Esophagus muscularis mucosa (tissue), 4 donors: ENCODE results near the gene FAM8A1. TPM values are rescaled to one million over a fixed set of nuclear protein-coding genes. Genes with fewer than 3 reads are reported as not detected.

Experiments used
- DNase-seq: peaks from one replicate; pipeline ENCODE4 v3.0.0-alpha.2; 2017; ENCODE audit errors: extremely low spot score
- H3K27ac ChIP-seq, 4 donors: fragments of 200-600 bp; sonication (generic); replicated peaks in 1 of 4; 1 replicate in 3 of 4; 2 replicates in 1 of 4; pipeline ENCODE4 v1.5.1; 2016 to 2019; ENCODE audit warnings: mild to moderate bottlenecking in 1 of 4
- H3K27me3 ChIP-seq, 4 donors: fragments of 200-600 bp; sonication (generic); one replicate each; pipeline versions ENCODE4 v1.5.1 to v1.6.0; 2016 to 2019
- H3K36me3 ChIP-seq, 4 donors: fragments of 200-600 bp; sonication (generic); one replicate each; pipeline ENCODE4 v1.5.1; 2016 to 2019
- H3K4me1 ChIP-seq, 4 donors: fragments of 200-600 bp; sonication (generic); one replicate each; pipeline ENCODE4 v1.5.1; 2016 to 2019
- H3K4me3 ChIP-seq, 4 donors: fragments of 200-600 bp; sonication (generic); 1 replicate in 2 of 4; 2 replicates in 2 of 4; pipeline ENCODE4 v1.5.1; 2016 to 2019; ENCODE audit warnings: mild to moderate bottlenecking in 4 of 4, moderate library complexity in 1 of 4
- H3K9me3 ChIP-seq, 4 donors: fragments of 200-600 bp; sonication (generic); 1 replicate in 3 of 4; 2 replicates in 1 of 4; pipeline ENCODE4 v1.5.1; 2016 to 2019
- CTCF ChIP-seq, 3 experiments: fragments of 200-600 bp in 2 of 3; fragments of 450-650 bp in 1 of 3; sonication (generic) in 2 of 3; IDR thresholded peaks; one replicate each; pipeline ENCODE4 v1.5.1; 2017 to 2019; ENCODE audit warnings: antibody characterized with exemption in 3 of 3, mild to moderate bottlenecking in 2 of 3, moderate library complexity in 1 of 3
- EP300 ChIP-seq: sonication (generic); formaldehyde crosslinking; IDR thresholded peaks from one replicate; pipeline ENCODE4 v1.6.1; 2017; ENCODE audit warnings: antibody characterized with exemption
- POLR2A ChIP-seq: fragments of 450-650 bp; IDR thresholded peaks from one replicate; pipeline ENCODE4 v1.6.1; 2017; ENCODE audit warnings: antibody characterized with exemption, moderate library complexity, mild to moderate bottlenecking, low read depth
- POLR2AphosphoS5 ChIP-seq, 2 donors: sonication (generic); formaldehyde crosslinking; IDR thresholded peaks; one replicate each; pipeline ENCODE4 v1.6.1; 2017; ENCODE audit warnings: antibody characterized with exemption in 2 of 2
- WGBS: methylation state at CpG from one replicate; pipeline ENCODE4 v1.1.5; 2018; 5-methylcytosine and 5-hydroxymethylcytosine counted together
- intact Hi-C: fragments of 100-400 bp; cut with DNase I; formaldehyde crosslinking; loops from one replicate; pipeline ENCODE4 v1.15.1; 2023
- total RNA-seq, 4 donors: library from RNA; depleted of rRNA; stranded (reverse); fragments of >200 nt; gene quantifications; one replicate each; pipeline versions ENCODE4 v1.1.0 to v1.2.1, GENCODE V29; 2016

The FAM8A1 gene
- total RNA-seq, 4 donors from 2014 or later, result 36.8 to 58.8 (median 40.9) TPM

- TF ChIP-seq EP300, result no peak
- no peak for TF ChIP-seq POLR2A
- TF ChIP-seq POLR2AphosphoS5 (IDR thresholded peaks at IDR 0.05), result no peak
- TF ChIP-seq CTCF (IDR thresholded peaks at IDR 0.05), result no peak
- no peaks in the 10 kb centered on the region for H3K9me3 ChIP-seq
- no peak overlapping the region for H3K27ac ChIP-seq
- DNase-seq, result no peak
- peaks cover 0 to 11% (median 0%) of the 10 kb centered on the region in 4 donors for H3K4me1 ChIP-seq
- H3K27me3 ChIP-seq, result no peaks in the 10 kb centered on the region
- H3K36me3 ChIP-seq, result no peaks in the 10 kb centered on the region
- WGBS, result 92% methylated on average over 3 of the region's 3 CpGs
- no peak overlapping the region for H3K4me3 ChIP-seq
- intact Hi-C loops, result no loop called here
These were observed 37.5 kb upstream of the FAM8A1 start for GRCh38 chr6:17562636-17563035.

- Histone ChIP-seq H3K36me3 (no peaks in the 10 kb centered on the region), H3K4me1 (peaks cover 0 to 11% (median 0%) of the 10 kb centered on the region in 4 donors), H3K27me3 (no peaks in the 10 kb centered on the region), H3K9me3 (no peaks in the 10 kb centered on the region), H3K27ac (no peak overlapping the region), H3K4me3 (no peak overlapping the region)
- 91% methylated on average over 3 of the region's 3 CpGs for WGBS
- intact Hi-C loops, result no loop called here
- TF ChIP-seq CTCF (IDR thresholded peaks at IDR 0.05), result no peak
- DNase-seq, result no peak
These were observed 34.7 kb upstream of the FAM8A1 start for GRCh38 chr6:17565399-17565798.

- no peak for TF ChIP-seq POLR2AphosphoS5 (IDR thresholded peaks at IDR 0.05)
- no peak for TF ChIP-seq POLR2A
- no peak for TF ChIP-seq CTCF (IDR thresholded peaks at IDR 0.05)
- no peak for TF ChIP-seq EP300
- peaks cover 0 to 11% (median 2%) of the 10 kb centered on the region in 4 donors for H3K9me3 ChIP-seq
- 81% methylated on average over 8 of the region's 8 CpGs for WGBS
- H3K4me3 ChIP-seq, result no peak overlapping the region
- intact Hi-C loops, result no loop called here
- H3K36me3 ChIP-seq, result no peaks in the 10 kb centered on the region
- H3K27me3 ChIP-seq, result no peaks in the 10 kb centered on the region
- H3K4me1 ChIP-seq, result peaks cover 0 to 5% (median 0%) of the 10 kb centered on the region in 4 donors
- no peak overlapping the region for H3K27ac ChIP-seq
- peak; percentile 29 for DNase-seq
These were observed 25.1 kb upstream of the FAM8A1 start for GRCh38 chr6:17574866-17575560.

- peak; percentile 39 for DNase-seq
- WGBS, result 100% methylated on average over 1 of the region's 1 CpG
- Histone ChIP-seq H3K9me3 (peaks cover 0 to 11% (median 2%) of the 10 kb centered on the region in 4 donors), H3K4me3 (no peak overlapping the region), H3K4me1 (peaks cover 0 to 9% (median 2%) of the 10 kb centered on the region in 4 donors), H3K36me3 (no peaks in the 10 kb centered on the region), H3K27me3 (no peaks in the 10 kb centered on the region), H3K27ac (no peak overlapping the region)
- TF ChIP-seq EP300, result no peak
- TF ChIP-seq POLR2AphosphoS5 (IDR thresholded peaks at IDR 0.05), result no peak
- no peak for TF ChIP-seq POLR2A
- TF ChIP-seq CTCF (IDR thresholded peaks at IDR 0.05), result no peak
- intact Hi-C loops, result no loop called here
These were observed 23.0 kb upstream of the FAM8A1 start for GRCh38 chr6:17577059-17577458.
